Right lobe of liver (tissue), 4 donors: ENCODE results near the gene ZNF282.

ENCODE experiments used
- CTCF ChIP-seq, 4 donors: fragments of 200-600 bp in 3 of 4; fragments of 450-650 bp in 1 of 4; IDR thresholded peaks; one replicate each; pipeline versions ENCODE4 v1.5.1 to v1.8.0; 2016 to 2022; ENCODE audit warnings: antibody characterized with exemption in 4 of 4, mild to moderate bottlenecking in 2 of 4
- POLR2A ChIP-seq: fragments of 450-650 bp; IDR thresholded peaks from one replicate; pipeline ENCODE4 v1.6.1; 2017; ENCODE audit warnings: antibody characterized with exemption, mild to moderate bottlenecking
- donor health status: DM: no; HTN: no; CAD: no.
- donor health status: DM: no; HTN: no; CAD: no.
- donor health status: DM: no; HTN: yes; CAD: no.

- TF ChIP-seq CTCF (IDR thresholded peaks at IDR 0.05) (no peak), POLR2A (no peak)
Observed at GRCh38 chr7:149214020-149214720, 18.8 kb downstream of the ZNF282 start.
